HG02571 (cell line): ENCODE data around the gene FAM47E.

Experiments
- ATAC-seq: cut with Tn5 transposase; IDR thresholded peaks from one replicate; pipeline ENCODE4 v1.9.1; 2021; ENCODE audit warnings: mild to moderate bottlenecking, moderate library complexity; ENCODE audit not compliant: unreplicated experiment

Gene FAM47E, protein sequence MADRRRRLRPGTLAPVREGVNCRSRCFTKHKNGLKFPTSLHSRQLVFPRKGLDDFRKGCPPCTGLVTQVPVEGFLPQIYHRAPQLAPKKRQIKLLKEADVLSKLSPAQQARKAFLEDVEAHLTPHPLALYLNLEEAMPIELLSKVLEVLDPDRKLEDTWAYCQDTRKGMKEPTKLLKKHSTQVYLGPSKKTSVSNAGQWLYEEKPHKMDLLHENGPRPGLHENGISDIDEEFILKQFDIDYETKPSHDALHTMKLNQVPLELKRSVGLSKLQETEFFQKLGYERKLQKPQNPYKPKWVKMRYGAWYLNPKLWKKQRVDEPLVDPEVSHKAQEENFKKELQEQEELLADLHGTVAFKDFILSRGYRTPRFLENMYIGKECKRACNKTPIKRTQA

DNA sequence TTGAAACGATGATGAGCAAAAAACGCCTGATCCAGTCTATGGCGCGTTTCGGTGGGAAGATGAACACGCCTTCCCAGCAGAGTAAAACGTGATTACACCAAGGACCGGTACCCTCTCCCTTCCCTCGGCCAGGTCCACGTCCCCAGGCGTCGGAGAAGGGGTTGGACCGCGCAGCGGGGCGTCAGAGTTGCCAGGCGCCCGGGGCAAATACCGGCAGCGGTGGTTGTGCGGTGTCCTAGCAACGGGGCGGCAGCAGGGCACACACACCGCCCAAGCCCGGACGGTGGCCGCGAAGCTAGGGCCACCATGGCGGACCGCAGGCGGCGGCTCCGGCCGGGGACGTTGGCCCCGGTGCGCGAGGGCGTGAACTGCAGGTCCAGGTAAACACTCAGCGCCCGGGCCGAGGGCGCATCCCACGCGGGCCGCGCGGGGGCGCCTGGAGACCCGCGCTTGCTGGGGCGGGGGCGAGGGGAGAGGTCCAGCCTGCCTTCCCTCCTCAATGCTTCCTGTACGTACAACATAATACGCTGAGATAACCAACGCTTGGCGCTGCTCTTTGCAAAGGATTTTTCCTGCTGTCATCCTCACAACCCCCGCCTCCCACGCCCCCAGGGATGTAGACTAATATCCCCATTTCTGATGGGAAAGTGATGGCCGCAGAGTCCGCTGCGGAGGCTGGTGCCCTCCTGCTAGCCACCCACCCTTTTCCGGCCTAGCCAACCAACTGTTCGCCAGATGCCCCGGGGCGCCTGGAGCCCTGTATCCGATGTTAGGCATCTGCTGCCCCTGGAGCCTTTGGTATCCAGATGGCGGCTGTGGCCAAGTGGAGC lies at the start of gene FAM47E:
FAM47E (plus strand) TSS at position 281 of the 830 bp plus-strand sequence; CDS start at position 307, 26 bp downstream.
- ATAC-seq, result peak; percentile 51

DNA sequence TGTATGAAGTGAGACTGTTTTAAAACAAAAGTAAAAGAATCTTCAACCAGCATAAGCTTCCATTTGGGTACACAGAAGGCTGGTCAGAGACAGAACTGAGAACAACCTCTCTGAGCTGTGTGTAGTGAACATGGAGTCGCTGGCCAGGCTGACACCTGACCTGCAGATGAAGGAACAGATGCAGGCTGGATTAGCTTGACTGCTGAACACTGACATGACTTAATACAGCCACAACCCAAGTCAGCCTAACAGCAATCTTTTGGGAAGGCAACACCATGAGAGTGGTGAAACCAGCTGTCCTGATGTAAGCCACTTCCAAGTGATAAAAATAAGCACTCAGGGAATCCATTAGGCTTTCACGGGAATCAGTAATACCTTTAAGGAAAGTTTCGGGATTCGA lies 48.0 kb upstream of the FAM47E start:
- no peak for ATAC-seq

DNA sequence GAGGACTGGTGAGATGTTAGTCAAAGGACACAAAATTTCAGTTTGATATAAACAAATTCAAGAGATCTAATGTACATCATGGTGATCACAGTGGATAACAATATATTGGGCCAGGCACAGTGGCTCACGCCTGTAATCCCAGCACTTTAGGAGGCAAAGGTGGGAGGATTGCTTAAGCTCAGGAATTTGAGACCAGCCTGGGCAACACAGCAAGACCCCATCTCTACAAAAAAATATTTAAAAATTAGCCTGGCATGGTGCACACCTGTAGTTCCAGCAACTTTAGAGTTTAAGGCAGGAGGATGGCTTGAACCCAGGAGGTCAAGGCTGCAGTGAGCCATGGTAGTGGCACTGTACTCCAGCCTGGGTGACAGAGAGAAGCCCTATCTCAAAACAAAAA lies 46.6 kb upstream of the FAM47E start:
- ATAC-seq, result no peak

DNA sequence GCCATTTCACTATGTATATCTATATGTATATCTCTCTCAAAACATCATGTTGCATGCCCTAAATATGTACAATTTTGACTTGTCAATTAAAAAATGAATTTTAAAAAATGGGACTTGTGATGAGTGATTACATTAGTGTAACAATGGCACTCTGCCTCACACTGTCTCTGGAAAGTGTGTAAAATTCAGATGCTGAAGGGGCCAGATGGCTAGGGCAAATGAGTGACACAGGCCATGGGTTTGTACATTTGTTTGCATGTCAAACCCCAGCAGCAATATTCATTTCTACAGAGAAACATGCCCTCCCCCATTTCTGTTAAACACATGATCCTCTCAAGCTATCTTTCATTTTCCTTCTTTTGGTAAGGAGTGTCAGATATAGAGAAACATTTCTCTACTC lies 46.0 kb upstream of the FAM47E start:
- no peak for ATAC-seq

DNA sequence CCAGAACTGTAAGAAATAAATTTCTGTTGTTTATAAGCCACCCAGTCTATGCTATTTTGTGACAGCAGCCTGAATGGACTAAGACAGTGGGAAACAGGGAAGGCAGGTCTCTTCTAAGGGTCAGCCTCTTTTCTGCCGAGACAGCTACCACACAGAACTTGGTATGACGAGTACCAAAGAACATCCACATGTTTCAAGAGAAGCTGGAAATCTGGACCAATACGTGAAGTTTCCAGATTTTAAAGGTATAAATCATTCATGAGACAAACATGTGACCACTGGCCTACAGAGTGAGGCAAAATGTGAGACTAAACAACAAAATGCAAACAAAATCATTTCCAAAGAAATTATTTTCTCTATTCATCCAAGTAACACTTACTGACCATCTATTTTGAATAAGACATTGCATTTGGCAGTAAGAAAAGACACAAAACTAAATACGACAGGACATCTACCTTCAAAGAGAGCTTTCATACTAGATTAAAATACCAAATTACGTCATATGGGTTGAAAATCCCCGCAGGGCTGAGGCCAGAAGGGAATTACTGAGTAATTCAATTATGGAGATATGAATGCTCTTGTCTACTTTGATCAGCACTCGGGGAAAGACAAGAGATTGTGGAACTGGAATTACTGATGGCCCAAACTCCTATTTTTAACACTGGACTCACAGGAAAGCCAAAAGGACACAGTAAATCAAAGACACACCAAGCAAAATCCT lies 45.1 kb upstream of the FAM47E start:
- no peak for ATAC-seq

DNA sequence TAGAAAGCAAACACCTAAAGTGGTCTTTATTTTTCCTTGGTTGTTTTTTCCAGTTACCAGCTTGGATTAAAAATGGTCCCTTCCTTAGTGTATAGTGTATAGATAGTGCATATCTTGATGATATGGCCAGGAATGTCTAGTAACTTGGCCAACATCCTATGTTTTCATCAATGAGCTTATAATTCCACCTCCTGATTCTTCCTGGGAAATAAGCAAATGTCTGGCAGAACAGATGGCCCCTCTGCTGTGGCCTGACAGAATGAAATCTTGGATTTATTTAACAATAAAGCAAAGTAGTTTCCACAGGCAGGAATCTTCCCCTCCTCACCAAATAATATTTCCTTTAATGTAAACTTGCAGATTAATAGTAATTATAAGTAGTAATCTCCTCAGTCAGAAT lies 44.0 kb upstream of the FAM47E start:
- ATAC-seq, result no peak

DNA sequence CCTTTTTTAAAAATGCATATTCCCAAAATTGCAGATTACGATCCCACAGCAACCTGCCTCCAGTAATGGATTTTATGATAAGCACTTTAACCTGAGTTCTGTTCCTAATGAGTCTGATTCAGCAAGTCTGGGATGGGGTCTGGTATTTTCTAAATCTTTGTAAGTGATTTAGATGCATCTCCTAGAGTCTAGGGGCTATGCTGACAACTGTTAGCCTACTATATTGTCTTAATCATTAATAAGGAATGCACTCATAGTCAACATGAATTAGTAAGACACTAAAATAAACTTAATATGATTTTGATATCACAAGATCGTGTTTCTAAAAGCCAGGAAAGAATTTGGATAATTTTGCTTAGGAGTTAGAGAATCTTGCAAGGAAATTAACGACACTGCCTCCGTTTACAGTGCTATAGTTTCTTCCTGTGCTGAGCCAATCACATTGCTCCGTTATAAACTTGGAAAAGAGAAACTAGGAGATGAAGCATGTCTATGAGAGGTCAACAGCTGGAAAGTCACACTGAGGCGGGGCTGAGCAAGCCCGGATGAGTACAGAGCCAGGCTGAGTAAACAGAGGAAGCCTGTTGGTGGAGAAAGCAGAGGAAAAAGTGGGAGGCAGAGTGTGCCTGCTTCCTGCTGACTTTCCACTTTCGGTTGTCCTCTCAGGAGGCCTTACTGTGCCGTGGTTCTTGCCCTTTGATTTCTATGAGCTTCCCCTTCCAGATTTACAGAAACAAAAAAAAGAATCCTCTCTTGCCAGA lies 43.3 kb upstream of the FAM47E start:
- ATAC-seq, result no peak

DNA sequence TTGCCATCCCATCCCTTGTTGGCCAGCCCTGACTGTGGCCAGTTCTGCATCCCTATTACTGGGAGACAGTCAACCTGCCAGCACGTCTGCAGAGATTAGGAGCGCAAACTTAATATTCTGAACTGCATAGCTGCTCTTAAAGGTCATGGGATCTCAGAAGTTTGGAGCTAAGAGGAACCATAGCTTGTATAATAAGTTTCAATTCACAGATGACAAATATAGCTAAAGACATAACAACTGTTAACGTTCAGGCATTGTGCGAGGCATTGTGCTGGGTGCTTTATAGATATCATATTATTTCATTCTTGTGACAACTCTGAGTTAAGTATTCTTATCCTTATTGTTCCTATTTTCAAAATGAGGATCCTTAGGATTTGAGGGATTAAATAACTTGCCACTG lies 41.6 kb upstream of the FAM47E start:
- no peak for ATAC-seq

DNA sequence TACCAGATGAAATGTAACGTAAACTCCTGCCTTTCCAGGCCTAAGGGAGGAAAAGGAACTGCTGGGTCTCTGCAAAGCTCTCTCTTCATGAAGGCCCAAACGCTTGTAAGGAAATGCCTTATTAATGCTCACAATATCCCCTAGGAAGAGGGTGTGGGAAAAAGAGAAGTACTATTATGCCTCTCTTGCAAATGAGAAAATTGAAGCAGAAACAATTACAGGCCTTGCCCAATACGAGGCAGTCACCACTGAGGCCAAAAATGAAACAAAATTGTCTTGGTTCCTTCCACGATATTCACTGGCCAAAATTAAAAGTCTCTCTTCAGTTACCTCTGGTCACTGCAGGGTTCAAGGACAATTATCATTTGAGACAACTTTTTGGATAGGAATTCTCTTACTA lies 41.1 kb upstream of the FAM47E start:
- no peak for ATAC-seq

DNA sequence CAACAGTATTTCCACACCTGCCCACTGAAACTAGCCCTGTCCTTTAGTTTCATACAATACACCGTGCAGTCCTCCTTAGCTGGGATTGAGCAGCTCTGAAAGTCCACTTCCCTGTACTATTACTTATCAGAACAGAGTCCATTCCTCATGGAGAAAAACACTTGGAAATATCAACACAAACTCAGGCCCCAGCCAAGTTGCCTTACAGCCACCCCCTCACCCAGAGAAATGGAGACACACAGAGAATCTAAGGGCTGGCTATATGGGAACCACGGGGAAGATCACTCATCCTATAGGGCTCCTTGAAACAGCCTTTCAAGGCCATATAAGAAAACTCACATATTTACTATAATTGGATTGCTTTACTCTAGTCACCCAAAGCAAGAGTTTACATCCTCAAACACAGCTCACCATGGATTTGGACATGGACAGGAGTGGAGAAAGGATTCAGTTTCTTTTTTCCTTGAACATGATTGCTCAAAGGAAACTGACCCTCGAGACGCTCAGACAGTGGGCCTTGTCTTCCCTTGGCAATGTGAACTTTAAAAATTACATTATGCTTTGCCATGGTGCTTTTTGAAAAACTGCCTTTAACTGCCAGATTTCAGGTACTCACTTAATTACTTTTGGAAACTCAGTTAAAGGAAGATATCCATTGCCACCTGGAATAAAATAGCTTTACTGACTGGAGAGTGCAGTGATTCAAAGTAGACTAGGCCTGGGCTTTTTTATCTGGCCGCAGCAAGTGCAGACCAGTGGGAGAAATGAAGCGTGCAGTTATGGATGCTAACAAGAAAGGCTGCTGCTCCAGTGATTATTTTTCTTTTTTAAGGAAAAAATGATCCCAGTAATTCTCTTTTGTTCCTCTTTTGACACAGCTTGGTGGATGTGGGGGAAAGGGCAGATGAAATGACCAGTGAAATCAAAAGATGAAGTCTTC lies 39.5 kb upstream of the FAM47E start:
- no peak for ATAC-seq

DNA sequence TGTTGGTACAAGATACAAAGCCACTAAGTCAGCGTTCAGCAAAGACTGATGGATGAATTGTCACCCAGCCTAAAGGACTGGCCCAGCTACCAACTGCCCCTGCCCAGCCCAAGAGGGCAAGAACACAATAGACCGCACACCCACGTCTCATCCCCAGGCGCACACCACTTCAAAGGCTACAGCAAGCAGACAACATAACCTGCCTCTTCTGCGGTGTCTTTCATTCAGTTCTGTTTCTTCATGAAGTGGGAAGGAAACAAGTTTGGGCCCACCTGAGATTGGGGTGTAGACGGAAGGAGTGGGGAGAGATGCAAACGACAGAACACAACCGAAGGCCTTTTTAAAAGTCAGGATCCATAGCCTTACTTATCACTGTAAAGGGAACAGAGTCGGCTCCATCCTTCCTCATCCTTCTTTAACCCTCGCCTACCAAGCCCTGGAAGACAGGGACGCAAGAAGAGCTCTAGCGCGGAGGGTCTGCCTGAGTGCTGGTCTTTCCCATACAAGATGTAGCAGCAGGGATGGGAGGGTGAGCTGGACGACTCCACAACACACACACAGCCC lies 38.6 kb upstream of the FAM47E start:
- ATAC-seq, result no peak

DNA sequence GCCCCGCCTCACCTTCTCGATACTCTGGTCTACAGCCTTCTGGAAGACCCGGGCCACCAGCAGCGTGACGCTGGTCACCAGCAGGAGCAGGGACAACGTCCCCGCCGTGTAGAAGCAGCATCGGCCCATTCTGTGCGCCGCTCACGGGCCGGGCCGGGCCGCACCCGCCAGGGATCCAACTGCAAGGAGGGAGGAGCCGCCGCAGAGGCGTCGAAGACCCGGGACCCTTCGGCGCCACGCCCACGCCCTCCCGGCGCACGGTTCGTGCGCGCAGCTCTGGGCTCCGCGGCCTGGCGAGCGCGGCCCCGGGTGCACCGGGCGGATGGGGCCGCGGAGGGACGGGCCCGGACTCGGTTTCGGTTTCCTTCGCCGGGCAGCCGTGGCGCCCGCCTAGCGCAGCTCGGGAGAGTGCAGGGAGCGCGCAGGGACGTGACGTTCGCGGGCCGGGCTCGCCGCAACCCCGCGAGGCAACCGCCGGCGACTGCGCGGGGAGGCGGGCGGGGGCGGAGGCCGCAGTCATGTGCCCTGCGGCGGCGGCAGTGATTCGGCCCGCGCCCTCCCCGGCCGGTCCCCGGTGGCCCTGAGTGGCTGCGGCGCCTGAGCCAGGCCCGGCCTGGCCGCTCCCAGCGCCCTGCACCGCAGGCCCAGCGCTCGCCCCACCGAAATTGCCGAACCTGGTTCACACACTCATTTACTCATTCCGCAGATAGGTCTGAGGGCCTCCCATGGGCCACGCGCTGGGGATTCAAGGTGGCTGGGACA lies 37.9 kb upstream of the FAM47E start, which contains the start of gene SCARB2:
SCARB2 (minus strand) TSS at position 410 of the 762 bp plus-strand sequence; CDS start at position 129, 281 bp downstream.
- ATAC-seq, result peak; percentile 73

DNA sequence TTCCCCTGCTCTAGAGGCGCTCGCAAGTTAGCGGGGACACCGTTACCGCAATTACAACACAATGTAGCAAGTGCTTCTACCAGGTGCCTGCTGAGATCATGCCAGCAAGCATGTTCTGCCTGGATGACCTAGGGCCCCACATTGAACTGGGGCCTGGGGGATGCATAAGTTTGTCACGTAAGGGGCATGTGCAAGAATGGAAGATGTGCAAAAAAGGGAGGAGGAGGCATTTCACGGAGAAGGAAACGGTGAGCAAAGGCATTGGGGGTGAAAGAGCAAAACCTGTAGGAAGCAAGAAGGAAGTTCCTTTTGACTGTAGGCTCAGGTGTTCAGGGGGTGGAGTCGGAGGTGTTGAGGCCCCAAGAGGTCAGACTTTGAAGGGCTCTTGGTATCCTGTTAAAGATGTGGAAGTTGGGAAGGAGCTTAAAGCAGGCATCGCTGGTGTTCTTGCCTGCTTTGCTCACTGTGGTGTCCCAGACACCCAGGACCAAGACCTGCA lies 37.3 kb upstream of the FAM47E start:
- peak; percentile 0 for ATAC-seq

DNA sequence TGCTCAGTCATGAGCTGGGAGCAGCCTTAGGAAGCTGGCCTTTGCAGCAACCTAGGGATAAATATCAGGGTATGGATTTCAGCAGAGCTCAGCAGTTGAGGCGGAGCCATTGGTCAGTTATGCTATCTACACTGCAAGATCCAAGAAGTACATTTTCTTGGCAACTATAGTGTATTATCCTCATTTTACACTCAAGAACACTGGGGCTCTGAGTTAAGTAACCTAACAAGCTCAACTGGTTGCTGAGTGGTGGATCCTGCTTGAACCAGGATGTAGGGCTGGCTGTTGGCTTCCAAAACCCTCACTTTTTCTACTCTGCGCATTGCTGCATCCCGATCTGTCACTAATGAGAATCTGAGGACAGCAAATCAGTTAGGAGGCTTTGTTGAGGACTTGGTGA lies 36.4 kb upstream of the FAM47E start:
- ATAC-seq, result no peak

DNA sequence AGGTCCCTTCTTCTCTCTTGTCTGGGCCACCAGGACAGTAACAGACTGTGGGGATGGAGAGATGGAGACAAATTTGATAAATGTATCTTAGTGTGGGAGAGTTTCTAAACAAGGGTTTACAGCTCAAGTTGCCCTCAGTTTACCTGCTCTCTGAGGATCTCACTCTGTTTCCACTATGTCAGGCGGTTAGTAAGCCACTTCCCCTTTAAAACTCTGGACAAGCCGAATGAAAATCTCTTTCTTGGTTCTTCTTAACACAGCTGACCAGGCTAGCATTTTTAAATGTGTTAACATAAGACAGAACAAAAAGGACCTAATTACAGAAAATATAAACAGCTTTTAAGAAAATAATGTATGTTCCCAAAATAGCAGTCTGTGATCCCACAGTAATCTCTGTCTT lies 35.0 kb upstream of the FAM47E start:
- ATAC-seq, result no peak

DNA sequence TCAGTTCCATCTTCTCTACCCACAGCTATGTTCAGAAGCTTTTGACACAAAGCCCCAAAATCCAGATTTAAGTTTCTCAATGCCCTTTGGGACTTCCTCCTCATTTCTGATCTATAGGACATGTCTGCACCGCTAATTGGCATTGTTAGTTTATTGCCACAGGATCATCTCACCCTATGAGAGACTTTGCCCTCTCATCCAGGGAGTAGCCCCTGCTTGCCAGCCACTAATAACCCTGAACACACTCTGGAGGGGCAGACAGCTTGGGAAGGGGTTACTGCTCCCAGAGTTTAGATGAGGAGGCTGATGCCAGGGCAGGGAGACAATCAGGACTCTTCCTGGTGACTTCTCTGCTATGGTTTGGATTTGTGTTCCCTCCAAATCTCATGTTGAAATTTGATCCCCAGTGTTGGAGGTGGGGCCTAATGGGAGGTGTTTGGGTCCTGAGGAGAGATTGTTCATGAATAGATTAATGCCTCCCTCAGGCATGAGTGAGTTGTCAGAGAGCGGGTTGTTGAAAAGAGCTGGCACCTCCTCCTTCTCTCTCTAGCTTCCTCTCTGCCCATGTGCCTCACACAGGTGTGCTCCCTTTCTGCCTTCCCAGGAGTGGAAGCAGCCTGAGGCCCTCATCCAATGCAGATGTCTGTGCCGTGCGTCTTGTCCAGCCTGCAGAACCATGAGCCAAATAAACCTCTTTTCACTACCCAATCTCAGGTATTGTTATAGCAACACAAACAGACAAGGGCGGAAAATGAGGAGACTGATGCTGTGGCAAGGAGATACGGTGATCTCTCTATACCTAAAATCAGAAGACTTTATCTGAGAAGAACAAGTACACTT lies 34.3 kb upstream of the FAM47E start:
- ATAC-seq, result no peak

DNA sequence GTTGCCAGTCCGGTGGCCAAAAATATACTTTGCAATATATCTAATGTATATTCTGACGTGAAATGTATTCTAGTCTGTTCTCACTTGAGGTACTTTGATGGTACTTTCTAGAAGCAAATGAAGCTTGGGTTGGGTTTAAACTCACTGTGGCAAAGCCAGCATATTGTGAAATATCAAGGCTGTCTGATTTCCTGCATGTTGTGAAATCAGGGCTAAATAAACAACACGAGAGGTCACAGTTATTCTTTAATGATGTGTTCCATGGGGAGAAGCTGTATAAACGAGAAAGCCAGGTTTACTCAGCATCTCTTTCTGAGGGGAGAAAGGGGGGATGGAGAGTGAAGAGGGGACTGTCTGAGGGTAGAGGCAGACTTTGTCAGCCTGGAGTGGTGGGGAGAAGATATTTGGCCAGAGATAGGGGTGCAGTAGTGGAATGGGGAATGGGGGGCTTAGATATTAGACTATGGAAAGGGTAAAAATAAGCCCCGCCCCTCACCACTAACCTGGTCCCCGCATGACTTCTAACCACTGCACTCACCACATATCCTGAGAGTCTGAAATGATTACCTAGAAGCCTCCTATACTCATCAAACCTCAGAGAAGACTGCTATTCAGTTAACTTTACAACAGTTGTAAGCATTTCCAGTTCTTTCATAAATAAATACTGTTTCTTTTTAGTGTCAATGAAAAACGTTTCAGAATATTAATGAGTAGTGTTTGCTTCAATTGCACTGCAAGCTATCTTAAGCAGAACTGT lies 32.0 kb upstream of the FAM47E start:
- ATAC-seq, result no peak
